Kidney epithelial cell (primary cell): Measurements from ENCODE around the gene WDR7. TPM values are rescaled to one million over a fixed set of nuclear protein-coding genes. Genes with fewer than 3 reads are reported as not detected.
A peak's percentile ranks its signal among the peaks of the same experiment; 100 is the strongest.

ENCODE experiments used
- DNase-seq: peaks from one replicate; pipeline ENCODE4 v3.0.0-alpha.2; 2010; ENCODE audit warnings: low read depth
- H3K27me3 ChIP-seq: 2 replicates; pipeline ENCODE4 v1.6.0; 2011; ENCODE audit warnings: low read length; ENCODE audit not compliant: control insufficient read depth, insufficient read depth
- H3K36me3 ChIP-seq: 2 replicates; pipeline ENCODE4 v1.5.1; 2011; ENCODE audit warnings: low read length; ENCODE audit not compliant: control insufficient read depth, insufficient read depth
- H3K4me3 ChIP-seq: 2 replicates; pipeline ENCODE4 v1.5.1; 2011; ENCODE audit warnings: low read depth, mild to moderate bottlenecking, control low read depth, low read length
- CTCF ChIP-seq: IDR thresholded peaks from 2 replicates; pipeline ENCODE4 v1.5.1; 2011; ENCODE audit warnings: mild to moderate bottlenecking, moderate library complexity, low read length, control low read depth, inconsistent platforms; ENCODE audit not compliant: insufficient read depth, poor library complexity, severe bottlenecking
- total RNA-seq: library from RNA; depleted of rRNA; stranded (reverse); fragments of >200 nt; gene quantifications from 2 replicates; pipeline ENCODE4 v1.2.3, GENCODE V29; 2015

Gene WDR7
- total RNA-seq, 1 donor from 2014 or later, result 8.7 TPM

GRCh38 chr18:56878711-56879110, 227.6 kb downstream of the WDR7 start:
- TF ChIP-seq CTCF, result no peak
- Histone ChIP-seq H3K27me3 (no peaks in the 10 kb centered on the region), H3K36me3 (no peaks in the 10 kb centered on the region), H3K4me3 (no peak overlapping the region)
- no peak for DNase-seq

GRCh38 chr18:56884511-56884910, 233.4 kb downstream of the WDR7 start:
- H3K4me3 ChIP-seq, result no peak overlapping the region
- H3K36me3 ChIP-seq, result no peaks in the 10 kb centered on the region
- no peak for TF ChIP-seq CTCF
- DNase-seq, result no peak
- H3K27me3 ChIP-seq, result no peaks in the 10 kb centered on the region

DNA sequence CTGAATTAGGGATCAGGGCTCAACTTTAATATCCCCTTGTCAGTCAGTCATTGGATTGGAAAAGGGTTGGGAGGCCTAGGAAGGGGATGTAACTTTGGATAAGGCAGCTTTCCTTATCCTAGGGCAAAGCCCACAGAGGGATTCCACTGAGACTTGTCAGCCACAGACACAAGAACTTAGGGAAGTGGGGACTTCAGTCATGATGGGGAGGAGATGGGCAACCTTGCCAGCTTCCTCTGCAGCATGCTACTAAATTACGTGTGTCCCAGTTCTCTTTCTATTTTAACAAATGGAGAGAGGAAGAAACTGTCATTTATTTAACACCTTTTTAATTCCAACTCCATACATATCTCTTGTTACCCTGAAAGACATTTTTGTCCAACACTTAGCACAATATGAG, 237.8 kb downstream of the WDR7 start:
- Histone ChIP-seq H3K27me3 (no peaks in the 10 kb centered on the region), H3K4me3 (no peak overlapping the region), H3K36me3 (no peaks in the 10 kb centered on the region)
- TF ChIP-seq CTCF, result no peak
- DNase-seq, result no peak

- TF ChIP-seq CTCF, result no peak
- no peaks in the 10 kb centered on the region for H3K27me3 ChIP-seq
- H3K4me3 ChIP-seq, result no peak overlapping the region
- H3K36me3 ChIP-seq, result no peaks in the 10 kb centered on the region
- no peak for DNase-seq
Observed at GRCh38 chr18:56889621-56890020, 238.5 kb downstream of the WDR7 start.

GRCh38 chr18:56890632-56891031, 239.5 kb downstream of the WDR7 start:
- H3K36me3 ChIP-seq, result no peaks in the 10 kb centered on the region
- no peak overlapping the region for H3K4me3 ChIP-seq
- H3K27me3 ChIP-seq, result no peaks in the 10 kb centered on the region
- peak; percentile 92 for DNase-seq
- no peak for TF ChIP-seq CTCF

DNA sequence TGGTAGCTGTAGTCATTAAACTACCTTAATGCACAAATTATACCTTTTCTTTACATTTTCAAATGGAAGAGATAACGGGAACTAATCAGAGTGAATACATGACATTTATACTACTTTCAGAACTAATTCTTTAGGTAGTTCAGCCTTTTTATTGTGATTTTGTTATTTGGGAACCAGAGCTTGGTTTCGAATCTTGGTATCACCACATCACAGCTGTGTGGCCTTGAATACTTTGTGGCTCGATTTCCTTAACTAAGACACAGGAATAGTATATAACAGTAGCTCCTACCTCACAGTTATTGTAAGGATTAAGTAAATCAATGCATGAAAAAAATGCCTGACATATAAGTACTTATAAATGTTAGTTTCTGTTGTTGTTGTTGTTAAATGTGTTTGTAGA, 240.0 kb downstream of the WDR7 start:
- no peak for TF ChIP-seq CTCF
- no peak for DNase-seq
- H3K27me3 ChIP-seq, result no peaks in the 10 kb centered on the region
- H3K36me3 ChIP-seq, result no peaks in the 10 kb centered on the region
- no peak overlapping the region for H3K4me3 ChIP-seq
